GM21526 (cell line): ENCODE measurements around the gene IRAK2.
"Not testable (repeated sequence)": the region's sequence is repeated elsewhere in the genome, so short reads cannot be mapped to it uniquely, and the experiment has no call there.

Experiments used
- ATAC-seq: cut with Tn5 transposase; IDR thresholded peaks from one replicate; pipeline ENCODE4 v1.9.1; 2021; ENCODE audit warnings: moderate library complexity; ENCODE audit not compliant: unreplicated experiment, low FRiP score

The IRAK2 gene

DNA sequence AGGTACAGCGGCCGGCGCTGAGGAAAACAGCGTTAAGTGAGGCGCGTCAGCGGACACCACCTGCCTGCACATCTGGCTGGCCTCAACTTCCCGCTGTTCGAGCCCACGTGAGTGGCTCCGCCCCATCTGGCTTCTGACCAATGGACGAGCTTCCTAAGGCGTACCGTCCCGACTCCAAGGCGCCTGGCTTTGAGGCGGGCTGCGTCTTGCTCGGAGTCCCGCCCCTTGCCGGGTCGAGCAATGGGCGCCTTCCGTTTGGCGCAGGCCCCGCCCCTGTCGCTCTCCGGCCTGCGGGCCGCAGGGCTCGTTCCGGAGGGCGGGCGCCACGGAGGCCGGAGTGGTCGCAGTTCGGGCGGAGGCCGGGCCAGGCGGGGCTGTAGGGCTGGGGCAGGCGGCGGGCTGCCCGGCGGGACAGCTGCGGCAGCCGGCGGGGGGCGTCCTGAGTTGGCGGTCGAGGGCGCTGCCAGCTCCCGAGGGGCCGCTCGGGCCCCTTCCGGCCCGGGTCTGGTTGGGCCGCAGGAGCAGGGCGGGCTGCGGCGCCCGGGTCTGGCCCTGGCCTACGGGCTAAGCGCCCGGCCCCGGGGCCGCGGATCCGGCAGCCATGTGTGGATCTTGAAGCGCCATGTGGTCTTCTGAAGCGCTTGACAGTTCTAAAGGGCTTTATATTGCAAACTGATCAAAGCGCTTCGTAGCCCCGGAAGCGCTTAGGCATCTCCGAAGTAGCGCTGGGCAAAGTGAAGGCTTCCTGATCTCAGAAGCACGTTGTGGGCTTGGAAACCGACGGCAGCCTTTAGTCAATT lies 83.7 kb downstream of the IRAK2 start, which contains the start of gene TATDN2:
Gene TATDN2, plus strand, starts transcription at position 276 of the 800 bp plus-strand sequence. CDS start 742 bp downstream, outside the sequence.
- peak; percentile 94 for ATAC-seq

DNA sequence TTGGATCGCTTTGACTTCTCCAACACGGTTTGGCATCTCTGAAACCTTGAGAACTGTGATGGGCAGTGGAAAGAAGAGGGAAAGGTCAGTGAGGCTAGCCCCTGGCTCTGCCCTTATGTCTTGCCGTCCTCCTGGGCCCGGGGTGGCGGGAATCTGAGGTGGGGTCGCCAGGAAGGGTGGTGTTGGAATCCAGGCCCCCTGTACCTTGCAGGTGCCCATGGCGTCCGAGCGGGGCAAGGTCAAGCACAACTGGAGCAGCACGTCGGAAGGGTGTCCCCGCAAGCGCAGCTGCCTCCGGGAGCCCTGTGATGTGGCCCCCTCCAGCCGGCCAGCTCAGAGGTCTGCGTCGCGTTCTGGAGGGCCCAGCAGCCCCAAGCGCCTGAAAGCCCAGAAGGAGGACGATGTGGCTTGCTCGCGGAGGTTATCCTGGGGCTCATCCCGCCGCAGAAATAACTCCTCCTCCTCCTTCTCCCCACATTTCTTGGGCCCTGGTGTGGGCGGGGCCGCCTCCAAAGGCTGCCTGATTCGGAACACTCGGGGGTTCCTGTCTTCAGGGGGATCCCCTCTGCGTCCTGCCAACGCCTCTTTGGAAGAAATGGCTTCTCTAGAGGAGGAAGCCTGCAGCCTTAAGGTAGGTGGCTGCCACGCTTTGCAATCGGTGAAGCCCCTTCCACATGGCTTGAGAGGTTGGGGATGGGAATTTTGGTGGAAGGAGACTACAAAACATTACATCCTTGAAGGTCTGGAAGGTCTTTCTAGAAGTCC lies 84.4 kb downstream of the IRAK2 start:
- ATAC-seq, result no peak

DNA sequence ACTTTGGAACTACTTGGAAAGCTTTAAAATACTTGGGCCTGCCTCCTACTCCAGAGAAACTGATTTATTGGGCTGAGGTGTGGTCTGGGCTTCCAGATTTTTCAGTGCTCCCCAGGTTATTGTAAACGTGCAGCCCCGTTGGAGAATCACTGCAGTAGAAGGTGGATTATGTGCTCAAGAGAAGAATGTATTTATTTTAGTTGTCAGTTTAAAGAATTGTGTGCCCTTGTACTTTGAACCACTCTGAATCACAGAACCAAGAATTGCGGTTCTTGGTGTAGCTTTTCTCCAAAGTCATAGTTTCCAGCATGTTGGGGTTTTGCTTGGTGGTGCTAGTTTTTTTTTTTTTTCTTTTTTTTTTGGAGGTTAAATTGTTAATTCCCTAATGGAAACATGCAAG lies 85.1 kb downstream of the IRAK2 start:
- ATAC-seq, result no peak

DNA sequence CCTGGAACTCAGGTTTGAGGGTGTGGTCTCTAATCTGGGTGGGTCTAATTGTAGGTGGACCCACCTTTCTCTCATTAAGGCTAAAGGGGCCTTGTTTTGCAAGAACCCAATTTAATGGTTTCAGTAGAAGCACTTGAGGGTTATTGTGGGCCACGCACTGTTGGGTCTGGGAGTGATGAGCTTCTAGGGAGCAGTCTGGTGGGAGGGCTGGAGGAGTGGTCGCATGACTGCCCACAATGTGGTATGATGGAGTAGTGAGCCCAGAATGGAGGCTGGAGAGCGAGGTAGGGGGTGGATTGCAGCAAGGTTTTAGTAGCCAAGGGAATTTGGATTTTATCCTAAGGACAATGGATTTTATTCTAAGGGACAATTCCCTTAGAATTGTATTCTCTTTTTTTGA lies 86.3 kb downstream of the IRAK2 start:
- ATAC-seq, result no peak

DNA sequence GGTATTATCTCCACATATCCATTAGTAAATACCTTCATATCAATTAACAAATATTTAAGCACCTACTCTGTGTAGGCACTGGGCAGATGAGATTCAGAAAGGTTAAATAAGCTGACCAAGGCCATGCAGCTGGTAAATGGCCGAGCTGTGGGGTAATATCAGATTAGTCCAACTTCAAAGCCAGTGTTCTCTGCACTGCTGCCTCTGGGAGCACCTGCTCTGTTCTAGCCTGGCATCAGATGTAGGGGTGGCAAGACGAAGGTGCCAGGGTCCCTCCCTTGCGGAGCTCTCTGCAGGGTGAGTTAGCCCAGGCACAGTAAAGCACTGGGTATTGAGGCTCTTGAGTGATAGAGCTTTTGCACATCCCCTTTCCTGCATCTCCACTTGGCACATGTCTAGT lies 89.0 kb downstream of the IRAK2 start:
- ATAC-seq, result no peak

DNA sequence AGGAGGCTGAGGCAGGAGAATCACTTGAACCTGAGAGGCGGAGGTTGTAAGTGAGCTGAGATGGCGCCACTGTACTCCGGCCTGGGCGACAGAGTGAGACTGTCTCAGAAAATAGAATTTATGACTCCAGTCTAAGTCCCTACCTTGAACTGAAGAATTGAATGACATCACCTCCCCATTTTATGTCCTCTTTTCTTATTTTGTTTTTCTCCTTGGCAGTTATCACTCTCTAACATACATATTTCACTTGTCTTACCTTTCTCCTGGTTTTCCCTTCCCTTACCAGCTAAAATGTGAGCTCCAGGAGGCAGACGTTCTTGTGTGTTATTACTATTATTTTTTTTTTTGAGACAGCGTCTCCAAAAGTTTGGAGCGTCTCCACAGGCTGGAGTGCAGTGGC lies 91.1 kb downstream of the IRAK2 start:
- no peak for ATAC-seq

DNA sequence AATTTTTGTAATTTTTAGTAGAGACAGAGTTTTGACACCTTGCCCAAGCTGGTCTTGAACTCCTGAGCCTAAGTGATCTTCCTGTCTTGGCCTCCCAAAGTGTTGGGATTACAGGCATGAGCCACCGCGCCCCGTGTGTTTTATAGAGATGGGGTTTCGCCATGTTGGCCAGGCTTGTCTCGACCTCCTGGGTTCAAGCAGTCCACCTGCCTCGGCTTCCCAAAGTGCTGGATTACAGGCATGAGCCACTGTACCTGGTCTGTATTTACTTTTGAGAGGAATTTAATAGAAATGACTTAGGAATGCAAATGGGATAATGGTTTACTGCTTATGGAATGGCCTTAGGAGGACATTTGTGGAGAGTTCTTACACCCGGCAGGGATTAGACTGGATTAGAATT lies 94.3 kb downstream of the IRAK2 start:
- ATAC-seq, result no peak

DNA sequence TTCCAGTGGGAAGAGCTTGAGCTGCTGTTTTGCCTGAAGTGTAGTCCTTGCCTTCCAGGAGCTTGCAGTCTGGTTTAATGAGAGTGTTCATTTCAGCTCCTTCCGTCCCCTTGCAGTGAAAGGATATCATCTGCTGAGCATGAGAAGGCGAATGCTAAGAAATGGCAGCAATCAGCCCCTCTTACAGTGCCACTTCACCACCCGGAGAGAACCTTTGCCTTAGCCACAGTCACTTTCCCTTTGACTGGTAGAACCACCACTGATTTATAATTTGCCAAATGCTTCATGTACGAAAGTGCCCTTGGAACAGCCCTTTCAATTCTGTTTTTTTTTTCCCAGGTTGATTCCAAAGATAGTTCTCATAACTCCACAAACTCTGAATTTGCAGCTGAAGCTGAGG lies 95.1 kb downstream of the IRAK2 start:
- no peak for ATAC-seq

DNA sequence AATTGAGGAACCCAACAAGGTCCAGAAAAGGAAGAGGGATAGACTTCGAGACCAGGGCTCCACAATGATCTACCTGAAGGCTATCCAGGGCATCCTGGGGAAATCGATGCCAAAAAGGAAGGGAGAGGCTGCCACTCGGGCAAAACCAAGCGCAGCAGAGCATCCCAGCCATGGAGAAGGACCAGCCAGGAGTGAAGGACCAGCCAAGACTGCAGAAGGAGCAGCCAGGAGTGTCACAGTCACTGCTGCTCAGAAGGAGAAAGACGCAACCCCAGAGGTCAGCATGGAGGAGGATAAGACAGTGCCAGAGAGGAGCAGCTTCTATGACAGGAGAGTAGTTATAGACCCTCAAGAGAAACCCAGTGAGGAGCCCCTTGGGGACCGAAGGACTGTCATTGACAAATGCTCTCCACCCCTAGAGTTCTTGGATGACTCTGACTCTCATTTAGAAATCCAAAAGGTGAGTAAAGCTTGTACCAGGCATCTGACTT lies 95.5 kb downstream of the IRAK2 start:
- no peak for ATAC-seq

DNA sequence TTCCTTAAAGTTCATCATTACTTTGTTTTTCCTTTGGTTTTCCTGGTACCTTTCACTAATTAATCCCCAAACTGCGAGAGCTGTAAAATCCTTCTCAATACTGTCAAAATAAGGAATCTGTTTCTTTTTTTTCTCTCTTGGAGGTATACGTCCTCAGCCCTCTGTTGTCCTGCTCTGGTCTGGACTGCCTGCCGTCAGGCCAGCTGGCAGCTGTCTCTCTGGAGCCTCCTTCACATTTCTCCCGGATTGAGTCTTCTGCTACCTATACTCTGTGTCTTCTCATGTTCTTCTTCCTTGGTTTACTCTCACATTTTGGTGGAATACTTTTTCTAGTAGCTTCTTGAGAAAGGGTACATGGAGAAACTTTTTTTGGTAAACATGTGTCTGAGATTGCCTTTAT lies 97.3 kb downstream of the IRAK2 start:
- ATAC-seq, result no peak

DNA sequence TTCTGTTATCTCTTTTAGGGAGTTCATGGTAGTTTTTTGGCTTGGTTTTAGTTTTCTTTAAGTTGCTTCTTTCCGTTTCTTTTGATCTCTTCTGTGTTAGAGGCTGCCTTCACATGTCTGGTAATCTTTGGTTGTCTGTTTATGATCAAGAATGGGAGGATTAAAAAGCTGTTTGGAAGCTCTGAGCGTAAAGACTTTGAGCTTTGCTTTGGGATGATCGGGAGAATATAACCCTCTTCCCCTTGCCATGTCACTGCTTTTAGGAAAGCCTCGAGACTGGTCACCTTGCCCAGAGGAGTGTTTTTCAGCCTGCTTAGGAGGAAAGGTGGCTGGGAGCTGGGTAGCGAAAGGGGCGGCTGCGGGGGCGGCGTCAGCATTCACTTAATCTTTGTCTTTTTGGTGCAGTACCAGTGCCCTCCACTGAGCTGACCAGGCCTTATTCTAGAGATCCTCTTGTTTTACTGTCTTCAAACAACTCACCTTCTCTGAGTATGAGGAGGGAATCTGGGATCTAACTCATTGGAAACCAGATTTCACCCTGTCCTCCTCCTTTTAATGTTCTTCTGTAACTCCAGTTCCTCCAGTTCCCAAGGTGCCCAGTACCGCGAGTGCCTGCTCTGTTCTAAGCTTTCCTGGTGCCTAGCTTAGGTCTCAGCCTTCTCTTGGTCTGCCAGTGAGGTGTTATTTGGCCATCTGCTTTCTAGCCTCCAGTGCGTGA lies 99.1 kb downstream of the IRAK2 start:
- ATAC-seq, result no peak

DNA sequence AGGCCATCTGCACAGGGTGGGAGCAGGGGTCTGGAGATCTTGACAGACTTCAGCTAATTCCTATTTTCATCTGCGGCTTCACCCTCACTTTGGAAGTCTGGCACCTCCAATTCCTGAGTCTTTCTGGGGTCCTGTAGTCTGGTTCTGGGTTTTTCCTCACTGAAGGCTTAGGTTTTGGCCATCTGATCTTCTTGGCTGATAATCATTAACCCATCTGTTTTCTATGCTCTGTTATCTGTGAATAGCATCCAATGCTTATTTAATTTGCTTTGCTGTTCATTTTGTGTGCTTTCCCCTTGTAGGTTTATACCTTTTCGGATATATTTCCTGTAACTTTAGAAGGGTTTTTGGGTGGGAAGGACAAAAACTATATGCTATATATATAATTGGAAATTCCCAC lies 101.1 kb downstream of the IRAK2 start:
- no peak for ATAC-seq

DNA sequence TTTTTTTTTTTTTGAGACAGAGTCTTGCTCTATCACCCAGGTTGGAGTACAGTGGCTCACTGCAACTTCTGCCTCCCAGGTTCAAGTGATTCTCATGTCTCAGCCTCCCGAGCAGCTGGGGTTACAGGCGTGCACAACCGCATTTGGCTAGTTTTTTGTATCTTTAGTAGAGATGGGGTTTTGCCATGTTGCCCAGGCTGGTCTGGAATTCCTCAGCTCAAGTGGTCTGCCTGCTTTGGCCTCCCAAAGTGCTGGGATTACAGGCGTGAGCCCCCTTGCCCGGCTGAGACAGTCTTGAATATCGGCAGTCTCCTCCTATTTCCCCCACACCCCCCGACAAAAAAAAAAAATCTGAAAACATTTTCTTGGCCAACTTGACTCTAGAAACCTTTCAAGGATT lies 102.2 kb downstream of the IRAK2 start:
- not testable (repeated sequence) for ATAC-seq

DNA sequence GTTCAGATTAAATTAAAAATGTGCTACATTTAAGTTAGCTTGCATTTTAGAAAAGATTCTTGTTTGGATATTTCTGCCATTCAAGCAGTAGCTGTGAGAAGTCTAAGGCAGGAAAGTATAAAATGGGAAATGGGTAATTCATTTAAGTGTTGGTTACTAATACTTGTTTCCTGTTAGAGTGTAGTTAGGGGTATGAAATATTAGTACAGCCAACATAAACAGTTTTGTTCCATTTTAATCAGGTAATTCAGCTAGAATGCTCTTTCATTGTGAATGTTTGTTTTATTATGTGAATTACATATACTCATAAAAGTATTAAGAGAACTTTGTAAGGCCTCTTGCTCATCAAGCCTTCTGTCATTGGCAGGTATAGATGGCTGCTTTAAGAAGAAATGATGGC lies 103.4 kb downstream of the IRAK2 start:
- no peak for ATAC-seq

DNA sequence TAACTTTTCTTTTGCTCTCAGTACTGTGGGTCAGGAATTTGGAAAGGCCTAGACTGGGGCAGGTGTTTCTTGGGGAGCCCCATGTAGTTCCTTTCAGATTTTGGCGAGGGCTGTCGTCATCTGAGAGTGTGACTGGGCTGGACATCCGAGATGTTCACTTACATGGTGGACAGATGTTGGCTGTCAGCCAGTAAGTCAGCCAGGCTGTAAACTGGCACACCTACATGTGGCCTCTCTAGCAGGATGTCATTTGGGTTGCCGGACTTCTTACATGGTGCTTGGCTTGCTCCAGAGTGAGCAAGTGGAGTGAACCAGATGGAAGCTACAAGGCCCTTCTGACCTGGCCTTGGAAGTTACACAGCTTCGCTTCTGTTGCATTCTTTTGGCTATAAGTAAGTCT lies 104.2 kb downstream of the IRAK2 start:
- no peak for ATAC-seq

DNA sequence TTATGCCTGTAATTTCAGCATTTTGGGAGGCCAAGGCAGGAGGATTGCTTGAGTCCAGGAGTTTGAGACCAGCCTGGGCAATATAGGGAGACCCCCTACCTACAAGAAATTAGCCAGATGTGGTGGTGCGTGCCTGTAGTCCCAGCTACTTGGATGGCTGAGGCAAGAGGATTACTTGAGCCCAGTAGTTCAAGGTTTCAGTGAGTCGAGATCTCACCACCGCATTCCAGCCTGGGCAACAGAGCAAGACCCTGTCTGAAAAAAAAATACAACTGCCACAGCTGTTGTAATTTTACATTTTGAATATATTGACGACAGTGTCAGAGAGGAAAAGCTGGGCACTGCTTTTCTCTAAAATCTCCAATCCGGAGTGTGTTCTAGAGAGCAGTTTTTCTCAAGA lies 104.7 kb downstream of the IRAK2 start:
- no peak for ATAC-seq

DNA sequence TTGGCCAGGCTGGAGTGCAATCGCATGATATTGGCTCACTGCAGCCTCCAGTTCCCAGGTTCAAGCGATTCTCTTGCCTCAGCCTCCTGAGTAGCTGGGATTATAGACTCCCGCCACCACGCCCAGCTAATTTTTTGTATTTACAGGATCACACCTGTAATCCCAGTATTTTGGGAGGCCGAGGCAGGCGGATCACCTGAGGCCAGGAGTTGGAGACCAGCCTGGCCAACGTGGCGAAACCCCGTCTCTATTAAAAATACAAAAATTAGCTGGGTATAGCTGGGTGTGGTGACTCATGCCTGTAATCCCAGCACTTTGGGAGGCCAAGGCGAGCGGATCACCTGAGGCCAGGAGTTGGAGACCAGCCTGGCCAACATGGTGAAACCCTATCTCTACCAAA lies 107.8 kb downstream of the IRAK2 start:
- not testable (repeated sequence) for ATAC-seq

DNA sequence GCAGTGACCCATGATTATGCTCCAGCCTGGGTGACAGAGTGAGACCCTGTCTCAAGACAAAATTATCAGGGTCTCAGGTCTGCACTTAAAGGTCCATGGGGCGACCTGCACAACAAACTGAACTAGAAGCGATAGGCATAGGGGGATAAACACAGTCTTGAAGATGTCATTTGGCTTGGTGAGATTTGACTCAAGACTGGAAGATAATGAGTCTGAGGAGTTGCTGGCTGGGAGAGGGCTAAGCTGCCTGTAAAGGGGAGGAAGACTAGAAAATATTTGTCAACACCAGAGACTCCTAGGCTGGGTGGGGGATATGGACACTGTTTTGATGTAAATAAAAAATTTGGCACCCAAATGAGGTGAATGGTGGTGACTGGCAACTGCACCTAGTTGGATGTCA lies 108.3 kb downstream of the IRAK2 start:
- no peak for ATAC-seq

DNA sequence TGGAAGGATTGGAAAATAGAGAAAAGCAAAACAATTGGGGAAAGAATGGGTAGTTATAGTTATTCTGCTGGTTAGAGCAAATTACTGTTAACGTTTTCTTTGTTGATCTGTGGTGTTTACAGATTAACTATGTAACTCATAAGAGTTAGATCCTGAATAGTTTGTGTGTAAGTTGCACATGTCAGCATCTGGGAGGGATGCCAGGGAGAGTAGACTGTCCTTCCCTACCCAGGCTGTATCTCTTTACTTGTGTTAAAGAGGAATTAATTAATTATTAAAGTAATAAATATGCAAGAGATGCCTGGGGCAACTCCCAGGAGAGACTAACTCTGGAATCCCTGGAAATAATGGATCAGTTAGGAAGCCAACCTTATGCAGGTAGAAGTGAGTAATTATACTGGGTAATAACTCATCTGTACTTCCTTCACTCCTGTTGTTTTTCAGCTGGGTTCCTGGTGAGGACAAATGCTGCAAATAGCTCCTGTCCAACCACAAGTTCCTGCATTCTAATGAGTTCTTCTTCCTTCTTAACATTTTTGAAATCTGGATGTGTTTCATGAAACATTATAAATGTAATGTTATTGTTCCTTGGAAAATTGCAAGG lies 109.1 kb downstream of the IRAK2 start:
- ATAC-seq, result no peak

DNA sequence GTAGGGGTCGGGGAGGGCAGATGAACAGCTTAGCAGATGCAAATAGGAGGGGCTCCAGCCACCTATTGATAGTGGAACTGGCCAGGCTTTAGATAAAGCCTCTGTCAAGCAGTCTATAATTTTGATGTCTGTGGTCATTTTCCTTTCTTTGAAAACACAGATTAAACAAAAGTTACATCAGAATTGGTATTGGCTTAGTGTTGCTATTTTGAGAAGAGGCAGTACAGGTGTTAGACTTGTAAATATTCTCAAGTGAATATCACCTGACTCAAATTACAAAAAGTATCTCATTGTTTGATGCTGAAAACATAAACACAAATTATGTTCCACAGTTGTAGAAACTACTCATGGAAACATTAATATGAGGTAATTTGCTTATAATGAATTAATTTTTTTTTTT lies 109.9 kb downstream of the IRAK2 start:
- no peak for ATAC-seq
